Measurements from ENCODE around the gene ZNF226. TPM values are rescaled to one million over a fixed set of nuclear protein-coding genes. Genes with fewer than 3 reads are reported as not detected.
"Not testable (repeated sequence)": the region's sequence is repeated elsewhere in the genome, so short reads cannot be mapped to it uniquely, and the experiment has no call there.

ZNF226 gene
- total and polyA plus RNA-seq, 8 donors, result 4.8 to 12.8 (median 6.2) TPM

DNA sequence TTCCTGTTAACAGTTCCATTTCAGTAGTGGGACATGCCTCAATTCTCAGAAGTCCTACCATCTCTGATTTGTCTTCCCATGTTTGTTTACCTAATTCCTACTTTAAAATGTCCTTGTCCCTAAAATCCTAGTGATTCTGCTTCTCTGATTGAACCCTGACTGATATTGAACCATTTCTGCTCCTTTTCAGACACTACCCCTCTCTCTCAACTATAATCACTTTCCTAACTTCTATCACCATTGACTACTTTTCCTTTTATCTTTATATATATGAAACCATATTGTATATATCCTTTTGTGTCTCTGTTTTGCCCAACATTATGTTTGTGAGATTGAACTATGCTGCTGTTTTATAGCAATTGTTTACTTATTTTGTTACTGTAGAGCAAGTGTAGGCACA is 31.9 kb downstream of the ZNF226 start:
- Histone ChIP-seq H3K27ac (no peak overlapping the region), H3K4me3 (no peak overlapping the region), H3K9me3 (peaks cover 0 to 4% (median 0%) of the 10 kb centered on the region in 4 donors), H3K27me3 (no peaks in the 10 kb centered on the region), H3K36me3 (no peaks in the 10 kb centered on the region), H3K4me1 (no peaks in the 10 kb centered on the region)
- TF ChIP-seq, protein P1, sequence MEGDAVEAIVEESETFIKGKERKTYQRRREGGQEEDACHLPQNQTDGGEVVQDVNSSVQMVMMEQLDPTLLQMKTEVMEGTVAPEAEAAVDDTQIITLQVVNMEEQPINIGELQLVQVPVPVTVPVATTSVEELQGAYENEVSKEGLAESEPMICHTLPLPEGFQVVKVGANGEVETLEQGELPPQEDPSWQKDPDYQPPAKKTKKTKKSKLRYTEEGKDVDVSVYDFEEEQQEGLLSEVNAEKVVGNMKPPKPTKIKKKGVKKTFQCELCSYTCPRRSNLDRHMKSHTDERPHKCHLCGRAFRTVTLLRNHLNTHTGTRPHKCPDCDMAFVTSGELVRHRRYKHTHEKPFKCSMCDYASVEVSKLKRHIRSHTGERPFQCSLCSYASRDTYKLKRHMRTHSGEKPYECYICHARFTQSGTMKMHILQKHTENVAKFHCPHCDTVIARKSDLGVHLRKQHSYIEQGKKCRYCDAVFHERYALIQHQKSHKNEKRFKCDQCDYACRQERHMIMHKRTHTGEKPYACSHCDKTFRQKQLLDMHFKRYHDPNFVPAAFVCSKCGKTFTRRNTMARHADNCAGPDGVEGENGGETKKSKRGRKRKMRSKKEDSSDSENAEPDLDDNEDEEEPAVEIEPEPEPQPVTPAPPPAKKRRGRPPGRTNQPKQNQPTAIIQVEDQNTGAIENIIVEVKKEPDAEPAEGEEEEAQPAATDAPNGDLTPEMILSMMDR (IDR thresholded peaks at IDR 0.05), result no peak
- no peak for DNase-seq
- intact Hi-C loops (cut with DNase I), result no loop called here
- no peak for FAIRE-seq
- no peak for ATAC-seq

DNA sequence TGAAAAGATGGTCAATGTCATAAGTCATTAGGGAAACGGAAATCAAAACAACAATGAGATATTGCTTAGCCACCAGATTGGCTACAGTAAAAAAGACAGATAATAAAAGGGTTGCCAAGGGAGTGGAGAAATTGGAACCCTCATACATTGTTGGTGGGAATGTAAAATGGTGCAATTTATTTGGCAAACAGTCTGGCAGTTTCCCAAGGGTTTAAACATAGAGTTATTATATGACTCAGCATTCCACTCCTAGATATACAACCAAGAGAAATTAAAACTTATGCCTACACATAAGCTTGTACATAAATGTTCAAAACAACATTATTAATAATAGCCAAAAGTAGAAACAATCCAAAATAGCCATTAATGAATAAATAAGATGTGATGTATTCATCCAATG is 37.6 kb downstream of the ZNF226 start:
- H3K27me3 ChIP-seq, result no peaks in the 10 kb centered on the region
- 75% methylated on average over 1 of the region's 1 CpG for WGBS, 2 donors
- FAIRE-seq (no peak), ATAC-seq (no peak), DNase-seq (no peak)
- H3K4me3 ChIP-seq, result no peak overlapping the region
- no peak overlapping the region for H3K27ac ChIP-seq
- H3K9me3 ChIP-seq, result peaks cover 0 to 6% (median 0%) of the 10 kb centered on the region in 4 donors
- peaks cover 0 to under 1% (median 0%) of the 10 kb centered on the region in 3 donors for H3K4me1 ChIP-seq
- H3K36me3 ChIP-seq, result no peaks in the 10 kb centered on the region
- TF ChIP-seq, protein P1 (IDR thresholded peaks at IDR 0.05), result no peak
- intact Hi-C loops (cut with DNase I), result no loop called here

DNA sequence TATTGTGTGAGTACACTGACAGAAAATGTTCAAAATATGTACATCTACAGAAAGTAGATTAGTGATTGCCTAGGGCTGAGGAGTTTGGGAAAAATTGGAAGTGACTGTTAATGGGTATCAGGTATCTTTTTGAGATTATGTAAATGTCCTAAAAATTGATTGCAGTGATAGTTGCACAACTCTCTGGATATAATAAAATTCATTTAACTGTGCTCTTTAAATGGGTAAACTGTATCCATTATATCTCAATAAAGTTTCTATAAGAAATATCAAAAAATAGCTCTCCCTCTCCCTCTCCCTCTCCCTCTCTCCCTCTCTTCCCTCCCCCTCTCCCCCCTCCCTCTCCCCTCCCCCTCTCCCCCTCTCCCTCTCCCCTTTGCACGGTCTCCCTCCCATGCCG is 38.1 kb downstream of the ZNF226 start:
- ATAC-seq, result no peak
- H3K27me3 ChIP-seq, result no peaks in the 10 kb centered on the region
- H3K4me3 ChIP-seq, result no peak overlapping the region
- H3K27ac ChIP-seq, result no peak overlapping the region
- TF ChIP-seq, protein P1 (IDR thresholded peaks at IDR 0.05), result no peak
- WGBS, 2 donors, result 100% methylated on average over 1 of the region's 2 CpGs; no CpG with 5 or more reads in 1 of the 2 donors
- H3K4me1 ChIP-seq, result peaks cover 0 to 5% (median 0%) of the 10 kb centered on the region in 3 donors
- DNase-seq, result no peak
- intact Hi-C loops (cut with DNase I), result no loop called here
- H3K36me3 ChIP-seq, result no peaks in the 10 kb centered on the region
- FAIRE-seq, result no peak
- H3K9me3 ChIP-seq, result peaks cover 0 to 6% (median 0%) of the 10 kb centered on the region in 4 donors

DNA sequence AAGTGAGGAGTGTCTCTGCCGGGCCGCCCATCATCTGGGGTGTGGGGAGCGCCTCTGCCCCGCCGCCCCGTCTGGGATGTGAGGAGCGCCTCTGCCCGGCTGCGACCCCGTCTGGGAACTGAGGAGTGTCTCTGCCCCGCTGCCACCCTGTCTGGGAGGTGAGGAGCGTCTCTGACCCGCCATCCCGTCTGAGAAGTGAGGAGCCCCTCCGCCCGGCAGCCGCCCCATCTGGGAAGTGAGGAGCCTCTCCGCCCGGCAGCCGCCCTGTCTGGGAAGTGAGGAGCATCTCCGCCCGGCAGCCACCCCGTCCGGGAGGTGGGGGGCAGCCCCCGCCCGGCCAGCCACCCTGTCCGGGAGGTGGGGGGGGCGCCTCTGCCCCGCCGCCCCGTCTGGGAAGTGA is 39.0 kb downstream of the ZNF226 start:
- H3K27ac ChIP-seq; H3K4me3 ChIP-seq; ATAC-seq; H3K9me3 ChIP-seq; H3K36me3 ChIP-seq; H3K4me1 ChIP-seq; FAIRE-seq; intact Hi-C loops (cut with DNase I); H3K27me3 ChIP-seq: not testable (repeated sequence)
- peak in 1 of 6 donors; percentile 51 for DNase-seq
- WGBS, 2 donors, result 88 to 93% methylated on average over 18 to 31 of the region's 31 CpGs

DNA sequence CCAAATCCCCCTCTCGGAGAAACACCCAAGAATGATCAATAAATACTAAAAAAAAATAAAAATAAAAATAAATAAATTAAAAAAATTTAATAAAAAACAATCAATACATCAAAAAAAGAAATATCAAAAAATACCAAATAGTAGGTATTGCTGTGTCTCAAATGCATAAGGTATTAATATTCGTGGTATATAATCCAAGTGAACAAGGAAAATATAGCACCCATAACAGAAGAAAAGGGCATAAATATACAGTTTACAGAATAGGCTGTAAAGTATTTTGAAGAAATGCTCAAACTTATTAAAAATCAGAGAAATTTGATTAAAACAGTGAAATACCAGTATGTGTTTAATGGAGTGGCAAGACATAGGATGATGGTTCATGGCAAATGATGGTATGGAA is 39.9 kb downstream of the ZNF226 start:
- Histone ChIP-seq H3K27ac (no peak overlapping the region), H3K36me3 (no peaks in the 10 kb centered on the region), H3K4me1 (peaks cover 0 to 5% (median 0%) of the 10 kb centered on the region in 3 donors), H3K4me3 (no peak overlapping the region), H3K27me3 (no peaks in the 10 kb centered on the region), H3K9me3 (peaks cover 0 to 6% (median 0%) of the 10 kb centered on the region in 4 donors)
- FAIRE-seq, result no peak
- DNase-seq, result no peak
- no peak for ATAC-seq
- TF ChIP-seq, protein P1 (IDR thresholded peaks at IDR 0.05), result no peak
- intact Hi-C loops (cut with DNase I), result no loop called here
- WGBS, 2 donors, result 39 to 66% methylated on average over 2 of the region's 2 CpGs
